ENCODE results near the gene ZSCAN2. TPM values are rescaled to one million over a fixed set of nuclear protein-coding genes. Genes with fewer than 3 reads are reported as not detected.

ZSCAN2 gene
- total and polyA plus RNA-seq, 2 of the 8 experiments (the other 6 are each of a cell fraction or from before 2014, with no cell fraction given), result 23.6 to 52.4 TPM

- Histone ChIP-seq H2BK5ac (ENCODE audit: low read depth, low read length) (no peak overlapping the region), H2BK120ac (replicated peaks; ENCODE audit: low read depth, low read length) (no peak overlapping the region), H3K9ac (replicated peaks in 1 of 4; ENCODE audit: extremely low read depth in 1 of 4, low read depth in 3 of 4, low read length in 3 of 4) (peak overlapping the region; percentile 13 to 35 (median 22); a peak in 5 of 7 replicates), H3K36me3 (ENCODE audit: control insufficient read depth in 2 of 4, insufficient read depth in 4 of 4, low read length in 3 of 4) (no peaks in the 10 kb centered on the region), H3K4me3 (ENCODE audit: extremely low read depth in 1 of 4, insufficient read depth in 2 of 4, low read depth in 3 of 4, low read length in 4 of 4) (peak overlapping the region; percentile 43 to 71 (median 59)), H3K14ac (ENCODE audit: insufficient read length) (no peak overlapping the region), H3K9me3 (ENCODE audit: insufficient read depth in 2 of 2, low read depth in 1 of 2, low read length in 1 of 2) (no peaks in the 10 kb centered on the region), H2BK15ac (ENCODE audit: low read length) (no peak overlapping the region), H3K4ac (replicated peaks; ENCODE audit: insufficient read length, low read depth, low read length) (no peak overlapping the region), H2AK5ac (ENCODE audit: low read depth, low read length) (no peak overlapping the region), H3K79me1 (ENCODE audit: low read depth, low read length) (no peaks in the 10 kb centered on the region; the same call in 1 of the 2 replicates), H4K91ac (replicated peaks; ENCODE audit: insufficient read length, low read length) (no peak overlapping the region), H3K56ac (replicated peaks; ENCODE audit: insufficient read length, low read depth, low read length) (no peak overlapping the region), H3K4me2 (ENCODE audit: insufficient read depth in 1 of 2, low read depth in 2 of 2, low read length in 2 of 2) (peak overlapping the region; percentile 96 to 99), H4K8ac (ENCODE audit: extremely low read depth, insufficient read depth, low read length) (no peak overlapping the region), H2AFZ (ENCODE audit: low read length) (no peak overlapping the region), H3K27ac (ENCODE audit: low read depth, low read length) (no peak overlapping the region), H3K18ac (ENCODE audit: extremely low read depth, low read length) (peak overlapping the region; percentile 73), H4K5ac (ENCODE audit: insufficient read length, low read depth, low read length) (no peak overlapping the region), H2BK20ac (ENCODE audit: low read length) (no peak overlapping the region), H3K4me1 (replicated peaks in 1 of 4; ENCODE audit: control insufficient read depth in 3 of 4, insufficient read depth in 4 of 4, low read length in 3 of 4) (peaks cover 0 to 6% (median 4%) of the 10 kb centered on the region in 4 experiments; a peak in 6 of 7 replicates), H3K27me3 (replicated peaks in 1 of 4; ENCODE audit: control insufficient read depth in 3 of 4, extremely low read depth in 1 of 4, insufficient read depth in 3 of 4, low read length in 3 of 4) (peaks cover 0 to 21% (median 2%) of the 10 kb centered on the region in 4 experiments; a peak in 5 of 7 replicates), H3K23ac (ENCODE audit: insufficient read length) (no peak overlapping the region), H2BK12ac (ENCODE audit: low read depth, low read length) (no peak overlapping the region), H4K20me1 (replicated peaks in 1 of 2; ENCODE audit: control insufficient read depth in 1 of 2, insufficient read depth in 2 of 2, low read length in 2 of 2) (peaks cover 0 to 2% of the 10 kb centered on the region in 2 experiments), H3K23me2 (ENCODE audit: low read depth, low read length) (peaks cover 17% of the 10 kb centered on the region), H3K79me2 (ENCODE audit: control insufficient read depth in 1 of 2, insufficient read depth in 2 of 2, low read length in 2 of 2) (no peaks in the 10 kb centered on the region)
- ChIA-PET CTCF (ENCODE audit: partially characterized antibody) (interaction anchor here (0.9 to 3.3 kb wide), 8 partner anchors 10 to 67 kb away, joined by 3 to 24 read pairs (median 6); no protein-coding TSS in a partner anchor), POLR2A (ENCODE audit: partially characterized antibody) (interaction anchor here (0.7 to 9.2 kb wide), 7 partner anchors 8 to 31 kb away, joined by 3 to 134 read pairs (median 5); partner anchors contain the start of gene ZSCAN2)
- DNase-seq (ENCODE audit: low read depth in 1 of 2, low spot score in 2 of 2) (peak in 1 of 2 experiments; percentile 81), FAIRE-seq (no peak)
- 3% methylated on average over 80 of the region's 105 CpGs; no CpG with 5 or more reads in 1 of the 2 experiments for WGBS, 2 experiments (ENCODE audit: extremely low coverage in 1 of 2, insufficient coverage in 1 of 2, insufficient read length in 1 of 2, insufficient replicate concordance in 2 of 2, low coverage in 1 of 2, low lambda C conversion rate in 2 of 2, missing lambda C conversion rate in 1 of 2)
- TF ChIP-seq SUZ12 (IDR thresholded peaks at IDR 0.05; ENCODE audit: low read length) (peak; percentile 68), TBP (IDR thresholded peaks at IDR 0.05; ENCODE audit: low read depth, low read length) (peak; percentile 11; the same call in 1 of the 2 replicates), ASH2L (IDR thresholded peaks at IDR 0.05; ENCODE audit: low read length) (peak; percentile 68), RBBP5 (IDR thresholded peaks at IDR 0.05; ENCODE audit: borderline replicate concordance, low read depth, low read length) (peak; percentile 84), TAF1 (IDR thresholded peaks at IDR 0.05; ENCODE audit: low read depth, low read length) (0 out of 2 replicates have a peak, but pooled peaks have one; percentile 6), GABPA (IDR thresholded peaks at IDR 0.05; ENCODE audit: borderline replicate concordance, insufficient read depth, low read length) (peak; percentile 69), SRF (IDR thresholded peaks at IDR 0.05; ENCODE audit: low read depth, low read length) (no peak), KDM4A (IDR thresholded peaks at IDR 0.05; ENCODE audit: low read depth, low read length, severe bottlenecking) (peak; percentile 64), YY1 (IDR thresholded peaks at IDR 0.05; ENCODE audit: low read depth, low read length) (peak; percentile 31; the same call in 1 of the 2 replicates), HDAC6 (IDR thresholded peaks at IDR 0.05; ENCODE audit: low read depth, low read length) (no peak), CREB1 (IDR thresholded peaks at IDR 0.05) (0 out of 2 replicates have a peak, but pooled peaks have one; percentile 7), POU5F1 (IDR thresholded peaks at IDR 0.05; ENCODE audit: low read depth, low read length) (no peak)
These were observed 32.8 kb downstream of the ZSCAN2 start for GRCh38 chr15:84633311-84634227.

Measured in H1 (cell line).